Activated naive CD8-positive, alpha-beta T cell treated with anti-CD3 and anti-CD28 coated beads, Interleukin-2, amount 10 ng/mL, durations not matched to agents 7 days and 5 days (primary cell): Measurements from ENCODE around the gene MEAF6. TPM values are rescaled to one million over a fixed set of nuclear protein-coding genes. Genes with fewer than 3 reads are reported as not detected.

Experiments
- ATAC-seq: fragments of 150-1000 bp; cut with Tn5 transposase; one replicate; pipeline ENCODE4 v1.10.0; 2021; ENCODE audit warnings: low read depth, moderate library complexity
- POLR2A ChIA-PET: fragments of 350-600 bp; sonication (Branson Sonifier 250); formaldehyde crosslinking; loops from one replicate; lab custom pipeline; 2021; ENCODE audit warnings: antibody characterized with exemption; lab: Charles Lee
- DNase-seq: peaks from one replicate; pipeline ENCODE4 v3.0.0; 2021
- H3K27ac Mint-ChIP-seq: one replicate; pipeline ENCODE4 v1.8.0; 2022; ENCODE audit warnings: mild to moderate bottlenecking, mixed read lengths
- H3K27me3 Mint-ChIP-seq: one replicate; pipeline ENCODE4 v1.8.0; 2022; ENCODE audit warnings: mild to moderate bottlenecking, moderate library complexity, mixed read lengths
- H3K36me3 Mint-ChIP-seq: one replicate; pipeline ENCODE4 v1.8.0; 2021; ENCODE audit warnings: mild to moderate bottlenecking, mixed read lengths
- H3K4me1 Mint-ChIP-seq: one replicate; pipeline ENCODE4 v1.8.0; 2021; ENCODE audit warnings: mixed read lengths
- H3K4me3 Mint-ChIP-seq: one replicate; pipeline ENCODE4 v1.8.0; 2022; ENCODE audit warnings: mild to moderate bottlenecking, moderate library complexity, mixed read lengths
- H3K9me3 Mint-ChIP-seq: one replicate; pipeline ENCODE4 v1.8.0; 2021; ENCODE audit warnings: mixed read lengths
- total RNA-seq, 2 experiments: library from RNA; stranded (reverse); gene quantifications; one replicate each; pipeline ENCODE4 v1.2.3, GENCODE V29; 2021

Gene MEAF6
- total RNA-seq, 2 experiments from 2014 or later = 73.8 to 80.6 TPM

DNA sequence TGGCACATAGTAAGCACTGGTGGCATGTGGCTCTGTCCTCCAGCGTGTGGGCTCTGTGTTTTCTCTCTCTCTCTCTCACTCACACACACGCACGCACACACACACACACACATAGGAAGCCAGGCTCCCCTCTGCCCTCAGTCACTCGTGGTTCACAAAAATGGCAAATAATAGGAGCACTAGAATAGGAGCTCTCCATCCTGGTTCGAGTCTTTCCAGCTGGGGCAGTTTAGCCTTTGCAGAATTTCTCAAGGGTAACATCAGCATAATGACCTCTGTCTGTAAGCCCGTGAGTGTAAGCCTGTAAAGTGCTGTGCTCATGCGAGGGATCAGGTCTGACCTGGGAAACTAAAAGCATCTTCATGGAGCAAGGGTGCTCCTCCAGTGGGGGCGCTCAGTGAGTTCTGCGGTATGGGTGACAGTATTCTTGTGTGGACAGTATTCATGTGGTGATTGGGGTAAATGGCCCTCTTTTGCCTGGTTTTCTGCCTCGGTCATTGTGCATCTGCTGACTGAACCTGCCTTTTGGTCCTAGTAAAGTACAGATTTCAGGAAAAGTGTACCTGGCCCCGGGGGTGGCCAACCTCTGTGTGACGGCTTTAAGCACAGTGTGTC is 41.0 kb downstream of the MEAF6 start:
- no peaks in the 10 kb centered on the region for H3K27me3 Mint-ChIP-seq
- DNase-seq (no peak), ATAC-seq (peak; percentile 5)
- peak overlapping the region; percentile 99 for H3K4me3 Mint-ChIP-seq
- H3K27ac Mint-ChIP-seq = peak overlapping the region; percentile 85
- H3K9me3 Mint-ChIP-seq = no peaks in the 10 kb centered on the region
- peaks cover 25% of the 10 kb centered on the region for H3K36me3 Mint-ChIP-seq
- POLR2A ChIA-PET = interaction anchor here (0.7 to 7.1 kb wide), 8 partner anchors 8 to 1517 kb away, joined by 3 to 71 read pairs (median 4); partner anchors contain the start of genes AKIRIN1 and MEAF6
- peaks cover 44% of the 10 kb centered on the region for H3K4me1 Mint-ChIP-seq

DNA sequence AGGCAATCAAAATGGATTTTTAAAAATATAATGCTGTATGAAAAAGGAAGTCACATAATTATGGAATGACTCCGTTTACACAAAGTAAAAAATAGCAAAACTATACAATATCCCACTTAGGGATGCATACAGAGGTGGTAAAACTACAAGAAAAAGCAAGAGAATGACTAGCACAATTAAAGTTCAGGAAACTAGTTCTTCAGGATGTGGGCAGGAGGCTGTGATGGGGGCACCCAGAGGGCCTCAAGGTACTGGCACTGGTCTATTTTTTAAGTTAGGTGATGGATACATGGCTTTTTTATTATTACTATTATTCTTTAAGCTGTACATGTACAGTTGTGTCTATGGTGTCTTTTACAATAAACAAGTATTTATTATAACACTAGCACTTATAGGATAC is 41.6 kb downstream of the MEAF6 start:
- H3K27me3 Mint-ChIP-seq = no peaks in the 10 kb centered on the region
- DNase-seq = no peak
- H3K9me3 Mint-ChIP-seq = no peaks in the 10 kb centered on the region
- H3K36me3 Mint-ChIP-seq = peaks cover 21% of the 10 kb centered on the region
- H3K27ac Mint-ChIP-seq = peak overlapping the region; percentile 85
- peaks cover 40% of the 10 kb centered on the region for H3K4me1 Mint-ChIP-seq
- H3K4me3 Mint-ChIP-seq = peak overlapping the region; percentile 99
- POLR2A ChIA-PET = interaction anchor here (1.1 to 7.1 kb wide), 3 partner anchors 13 to 219 kb away, joined by 3 to 71 read pairs (median 4); partner anchors contain the start of gene CDCA8
- ATAC-seq = no peak

DNA sequence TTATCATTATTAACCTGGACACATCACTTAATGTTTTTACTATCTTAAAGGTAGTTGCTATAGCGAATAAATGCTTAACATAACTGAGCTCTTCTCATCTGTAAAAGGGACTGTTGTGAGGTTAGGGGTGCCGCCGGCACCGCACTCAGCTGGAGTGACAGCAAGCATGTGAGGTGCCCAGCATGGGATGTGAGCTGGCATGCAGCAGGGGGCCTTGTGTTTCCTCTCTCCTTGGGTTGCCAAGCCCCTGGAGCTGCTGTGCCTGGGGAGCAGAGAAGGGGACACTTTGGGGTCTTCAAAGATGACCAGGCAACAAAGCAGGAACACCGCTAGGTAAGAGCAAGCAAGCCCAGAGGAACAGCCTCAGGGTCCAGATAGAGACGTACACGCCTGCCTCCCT is 42.3 kb downstream of the MEAF6 start:
- H3K4me3 Mint-ChIP-seq = peak overlapping the region; percentile 99
- no peaks in the 10 kb centered on the region for H3K9me3 Mint-ChIP-seq
- H3K4me1 Mint-ChIP-seq = peaks cover 36% of the 10 kb centered on the region
- DNase-seq (no peak), ATAC-seq (no peak)
- H3K36me3 Mint-ChIP-seq = peaks cover 15% of the 10 kb centered on the region
- H3K27ac Mint-ChIP-seq = peak overlapping the region; percentile 85
- no peaks in the 10 kb centered on the region for H3K27me3 Mint-ChIP-seq
- POLR2A ChIA-PET = interaction anchor here (1.1 to 7.1 kb wide), 4 partner anchors 13 to 220 kb away, joined by 3 to 71 read pairs (median 6); partner anchors contain the start of genes CDCA8 and MEAF6

DNA sequence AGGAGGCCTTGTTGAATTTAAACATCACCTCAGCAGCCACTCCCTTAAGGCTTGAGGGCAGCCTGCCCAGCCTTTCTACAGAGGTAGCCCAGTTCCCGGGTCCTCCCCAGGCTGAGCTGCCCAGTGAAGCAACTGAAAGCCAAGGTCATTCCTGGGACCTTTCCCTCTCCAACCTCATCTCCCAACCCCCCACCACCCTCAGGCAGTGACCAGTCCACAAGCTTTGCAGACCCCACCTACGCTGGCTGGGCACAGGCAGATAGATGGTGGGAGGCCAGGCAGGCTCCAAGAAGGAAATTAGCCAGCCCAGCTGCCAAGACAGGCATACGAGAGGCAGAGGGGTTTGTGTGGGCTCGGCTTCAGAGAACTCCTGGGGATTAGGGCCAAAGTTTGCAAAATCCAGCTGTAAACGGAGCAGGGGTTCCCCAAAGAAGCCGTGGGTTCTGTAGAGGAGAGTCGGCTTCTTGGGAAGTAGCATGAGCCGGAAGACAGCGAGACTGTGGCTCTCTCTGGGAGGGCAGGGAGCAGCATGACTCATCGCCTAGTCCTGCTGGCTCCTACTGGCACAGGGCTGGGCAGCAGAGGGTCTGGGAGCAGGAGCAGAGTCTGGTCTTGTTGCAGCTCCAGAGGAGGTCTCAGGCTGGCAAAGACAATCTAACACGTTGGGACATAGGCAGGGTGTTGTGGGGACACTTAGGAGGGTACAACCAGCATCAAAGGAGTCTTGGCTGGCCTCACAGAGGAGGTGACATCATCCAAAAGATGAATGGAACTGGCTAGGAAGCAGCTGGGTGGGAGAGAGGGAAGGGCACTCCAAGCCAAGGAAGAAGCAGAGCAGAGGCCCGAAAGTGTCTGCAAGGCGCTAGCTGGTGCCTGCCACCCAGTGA is 43.0 kb downstream of the MEAF6 start:
- DNase-seq = no peak

DNA sequence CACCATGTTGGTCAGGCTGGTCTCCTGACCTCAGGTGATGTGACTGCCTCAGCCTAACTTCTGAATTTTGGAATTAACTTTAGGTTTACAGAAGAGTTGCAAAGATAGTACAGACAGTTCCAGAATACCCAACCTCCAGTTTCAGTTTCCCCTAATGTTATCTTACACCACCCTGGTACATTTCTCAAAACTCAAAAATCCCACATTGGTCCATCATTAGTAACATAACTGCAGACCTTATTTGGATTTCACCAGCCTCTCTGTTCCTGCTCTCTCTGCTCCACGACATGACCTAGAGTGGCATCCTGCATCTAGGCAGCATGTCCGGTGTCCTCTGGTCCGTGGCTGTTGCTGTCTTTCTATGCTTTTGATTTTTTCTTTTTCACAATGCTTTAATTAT is 45.2 kb downstream of the MEAF6 start:
- Mint-ChIP-seq H3K27me3 (no peaks in the 10 kb centered on the region), H3K9me3 (no peaks in the 10 kb centered on the region), H3K36me3 (no peaks in the 10 kb centered on the region), H3K4me1 (peaks cover 31% of the 10 kb centered on the region), H3K27ac (no peak overlapping the region), H3K4me3 (peak overlapping the region; percentile 3)
- ATAC-seq (no peak), DNase-seq (no peak)
- POLR2A ChIA-PET = interaction anchor here (2.9 kb wide), 1 partner anchor 17 kb away, joined by 13 read pairs; no protein-coding TSS in a partner anchor

More for the DNA sequence above, 43.0 kb downstream of the MEAF6 start:
- POLR2A ChIA-PET = interaction anchor here (1.0 to 7.1 kb wide), 4 partner anchors 14 to 221 kb away, joined by 3 to 71 read pairs (median 6); partner anchors contain the start of genes CDCA8 and MEAF6
- no peak for ATAC-seq
- H3K27me3 Mint-ChIP-seq = no peaks in the 10 kb centered on the region
- peak overlapping the region; percentile 99 for H3K4me3 Mint-ChIP-seq
- peaks cover 12% of the 10 kb centered on the region for H3K36me3 Mint-ChIP-seq
- H3K27ac Mint-ChIP-seq = peak overlapping the region; percentile 85
- H3K9me3 Mint-ChIP-seq = no peaks in the 10 kb centered on the region
- H3K4me1 Mint-ChIP-seq = peaks cover 32% of the 10 kb centered on the region

DNA sequence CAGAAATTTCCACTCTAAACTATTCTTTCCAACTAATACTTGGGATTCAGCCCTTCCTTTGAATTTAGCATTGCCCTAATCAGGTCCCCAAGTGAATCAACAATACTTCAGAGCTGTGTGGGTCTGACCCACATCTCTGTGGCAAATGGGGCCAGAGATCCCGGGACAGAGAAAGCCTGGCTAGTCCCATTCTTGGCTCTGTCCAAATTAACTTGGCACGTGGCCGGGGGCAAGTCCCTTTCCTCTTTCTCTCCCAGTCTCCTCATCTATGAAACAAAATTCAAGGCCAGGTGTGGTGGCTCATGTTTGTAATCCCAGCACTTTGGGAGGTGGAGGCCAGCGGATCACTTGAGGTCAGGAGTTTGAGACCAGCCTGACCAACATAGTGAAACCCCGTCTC is 46.5 kb downstream of the MEAF6 start:
- DNase-seq = no peak
- Mint-ChIP-seq H3K27ac (no peak overlapping the region), H3K27me3 (no peaks in the 10 kb centered on the region), H3K4me3 (no peak overlapping the region), H3K36me3 (no peaks in the 10 kb centered on the region), H3K9me3 (no peaks in the 10 kb centered on the region), H3K4me1 (peaks cover 23% of the 10 kb centered on the region)
- POLR2A ChIA-PET = interaction anchor here (2.9 kb wide), 1 partner anchor 19 kb away, joined by 13 read pairs; no protein-coding TSS in a partner anchor
- ATAC-seq = no peak

DNA sequence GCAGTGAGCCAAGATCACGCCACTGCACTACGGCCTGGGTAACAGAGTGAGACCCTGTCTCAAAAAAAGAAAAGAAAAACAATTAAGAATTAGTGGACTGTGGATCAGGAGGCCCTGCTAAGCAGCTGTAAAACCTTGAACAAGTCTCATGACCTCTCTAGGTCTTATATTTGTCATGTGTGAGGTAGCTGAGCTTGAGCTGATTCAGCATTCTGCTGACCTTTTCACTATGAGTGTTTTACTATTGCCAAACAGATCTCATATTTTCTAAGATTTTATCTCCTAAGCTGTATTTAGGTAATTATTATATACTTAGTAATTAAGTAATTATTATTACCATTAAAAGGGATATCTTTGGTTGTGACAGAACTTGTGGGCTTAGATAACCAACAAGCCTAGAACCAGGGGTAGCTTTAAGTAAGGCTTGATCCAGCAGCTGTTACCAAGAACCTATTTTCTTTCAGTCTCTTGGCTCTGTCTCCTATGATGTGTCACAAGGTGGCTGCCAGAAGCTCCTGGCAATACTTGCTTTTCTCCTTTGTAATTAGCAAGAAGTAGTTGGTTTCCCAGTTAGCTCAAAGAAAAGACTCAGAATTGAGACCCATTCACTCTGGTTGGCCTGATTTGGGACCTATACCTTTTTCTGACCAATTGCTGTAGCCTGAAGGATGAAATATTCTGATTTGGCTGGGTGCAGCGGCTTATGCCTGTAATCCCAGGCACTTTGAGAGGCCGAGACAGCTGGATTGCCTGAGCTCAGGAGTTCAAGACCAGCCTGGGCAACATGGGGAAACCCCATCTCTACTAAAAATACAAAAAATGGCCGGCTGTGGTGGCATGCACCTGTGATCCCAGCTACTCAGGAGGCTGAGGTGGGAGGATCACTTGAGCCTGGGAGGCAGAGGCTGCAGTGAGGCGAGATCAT is 48.7 kb downstream of the MEAF6 start:
- Mint-ChIP-seq H3K36me3 (no peaks in the 10 kb centered on the region), H3K9me3 (no peaks in the 10 kb centered on the region), H3K27me3 (no peaks in the 10 kb centered on the region), H3K4me3 (no peak overlapping the region), H3K27ac (no peak overlapping the region), H3K4me1 (peaks cover 6% of the 10 kb centered on the region)
- ATAC-seq = no peak
- DNase-seq = no peak
- POLR2A ChIA-PET = interaction anchor here (0.6 to 1.6 kb wide), 3 partner anchors 8 to 12 kb away, joined by 3 to 6 read pairs (median 4); partner anchors contain the start of gene ZC3H12A

DNA sequence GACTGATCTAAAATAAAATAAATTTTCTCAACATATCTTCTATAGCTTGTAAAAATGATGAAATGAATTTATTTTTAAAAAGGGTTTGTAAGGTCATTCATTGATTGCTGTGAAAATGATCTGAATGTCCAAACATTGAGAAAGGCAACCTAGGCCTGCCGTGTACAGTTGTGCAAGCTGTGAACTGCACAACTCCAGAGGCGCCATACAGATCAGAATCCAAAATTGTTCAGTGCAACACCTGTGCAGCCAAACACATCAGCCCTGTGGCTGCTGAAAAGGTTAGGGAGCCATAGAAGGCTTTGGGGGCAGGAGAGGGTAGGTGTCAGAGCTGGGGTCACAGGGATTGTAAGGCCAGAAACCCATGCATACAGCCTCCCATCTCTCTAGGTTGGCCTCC is 50.1 kb downstream of the MEAF6 start:
- POLR2A ChIA-PET = no interaction called here
- H3K36me3 Mint-ChIP-seq = no peaks in the 10 kb centered on the region
- no peaks in the 10 kb centered on the region for H3K9me3 Mint-ChIP-seq
- H3K4me1 Mint-ChIP-seq = peaks cover 4% of the 10 kb centered on the region
- DNase-seq (no peak), ATAC-seq (no peak)
- H3K27ac Mint-ChIP-seq = no peak overlapping the region
- no peak overlapping the region for H3K4me3 Mint-ChIP-seq
- no peaks in the 10 kb centered on the region for H3K27me3 Mint-ChIP-seq

DNA sequence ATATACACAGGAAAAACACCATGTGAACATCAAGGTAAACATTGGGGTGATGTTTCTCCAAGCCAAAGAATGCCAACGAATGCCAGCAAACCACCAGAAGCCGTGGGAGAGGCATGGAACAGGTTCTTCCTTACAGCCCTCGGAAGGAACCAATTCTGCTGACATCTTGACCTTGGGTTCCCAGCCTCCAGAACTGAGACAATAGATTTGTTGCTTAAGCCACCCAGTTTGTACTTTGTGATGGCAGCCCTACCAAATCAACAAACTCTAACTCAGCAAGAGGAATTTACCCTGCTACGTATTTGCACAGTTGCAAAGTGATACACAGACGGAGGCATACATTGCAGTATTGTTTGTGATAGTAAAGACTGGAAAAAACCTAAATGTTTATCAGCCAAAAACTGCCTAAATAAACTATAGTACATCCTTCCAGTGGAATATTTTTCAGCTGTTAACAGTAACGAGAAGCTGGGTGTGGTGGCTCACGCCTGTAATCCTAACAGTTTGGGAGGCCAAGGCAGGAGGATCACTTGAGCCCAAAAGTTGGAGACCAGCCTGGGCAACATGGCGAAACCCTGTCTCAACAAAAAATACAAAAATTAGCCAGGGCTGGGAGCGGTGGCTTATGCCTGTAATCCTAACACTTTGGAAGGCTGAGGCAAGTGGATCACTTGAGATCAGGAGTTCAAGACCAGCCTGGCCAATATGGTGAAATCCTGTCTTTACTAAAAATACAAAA is 52.7 kb downstream of the MEAF6 start:
- peaks cover 2% of the 10 kb centered on the region for H3K4me1 Mint-ChIP-seq
- no peak overlapping the region for H3K4me3 Mint-ChIP-seq
- ATAC-seq = no peak
- H3K9me3 Mint-ChIP-seq = no peaks in the 10 kb centered on the region
- no peaks in the 10 kb centered on the region for H3K36me3 Mint-ChIP-seq
- DNase-seq = no peak
- H3K27me3 Mint-ChIP-seq = no peaks in the 10 kb centered on the region
- no peak overlapping the region for H3K27ac Mint-ChIP-seq
- POLR2A ChIA-PET = interaction anchor here (0.7 kb wide), 1 partner anchor 13 kb away, joined by 3 read pairs; no protein-coding TSS in a partner anchor

DNA sequence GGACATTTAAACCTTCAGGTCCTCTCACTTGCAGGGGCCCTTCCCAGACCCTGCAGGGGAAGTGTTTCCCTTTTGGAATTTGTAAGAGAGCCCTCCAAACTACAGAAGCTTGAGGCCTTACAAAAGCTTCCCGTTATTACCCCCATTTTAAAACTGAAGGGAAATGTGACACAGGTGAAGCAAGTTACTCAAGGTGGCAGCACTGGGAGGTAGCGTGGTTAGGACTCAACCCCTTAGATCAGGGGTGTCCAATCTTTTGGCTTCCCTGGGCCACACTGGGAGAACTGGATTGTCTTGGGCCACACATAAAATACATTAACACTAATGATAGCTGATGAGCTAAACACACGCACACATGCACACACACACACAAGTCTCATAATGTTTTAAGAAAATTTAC is 56.0 kb downstream of the MEAF6 start:
- POLR2A ChIA-PET = interaction anchor here (1.0 to 4.0 kb wide), 4 partner anchors 14 to 29 kb away, joined by 3 to 17 read pairs (median 4); partner anchors contain the start of gene ZC3H12A
- Mint-ChIP-seq H3K27me3 (no peaks in the 10 kb centered on the region), H3K27ac (no peak overlapping the region), H3K36me3 (no peaks in the 10 kb centered on the region), H3K9me3 (no peaks in the 10 kb centered on the region), H3K4me1 (peaks cover 9% of the 10 kb centered on the region), H3K4me3 (no peak overlapping the region)
- DNase-seq (no peak), ATAC-seq (no peak)

DNA sequence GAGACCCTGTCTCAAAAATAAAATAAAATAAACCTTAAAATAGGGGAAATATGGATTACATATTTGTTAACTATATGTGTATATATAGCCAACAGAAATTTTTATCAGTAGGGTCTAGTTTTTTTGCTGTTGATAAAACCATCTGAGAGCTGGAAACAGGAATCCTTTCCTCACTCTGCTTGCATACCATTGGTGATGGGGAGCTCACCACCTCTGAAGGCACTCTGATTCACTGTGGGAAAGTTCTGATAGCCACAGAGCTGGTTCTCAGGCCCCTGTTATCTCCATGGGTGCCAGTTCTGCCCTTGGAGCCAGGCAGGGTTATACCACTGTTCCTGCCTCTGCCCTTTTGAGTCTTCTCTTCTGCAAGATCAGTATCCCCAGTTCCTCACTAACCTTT is 58.0 kb downstream of the MEAF6 start:
- Mint-ChIP-seq H3K27ac (no peak overlapping the region), H3K27me3 (no peaks in the 10 kb centered on the region), H3K4me1 (peaks cover 9% of the 10 kb centered on the region), H3K36me3 (no peaks in the 10 kb centered on the region), H3K9me3 (no peaks in the 10 kb centered on the region), H3K4me3 (no peak overlapping the region)
- no peak for DNase-seq
- ATAC-seq = no peak
- POLR2A ChIA-PET = interaction anchor here (4.0 kb wide), 2 partner anchors 21 to 30 kb away, joined by 17 to 27 read pairs; no protein-coding TSS in a partner anchor

DNA sequence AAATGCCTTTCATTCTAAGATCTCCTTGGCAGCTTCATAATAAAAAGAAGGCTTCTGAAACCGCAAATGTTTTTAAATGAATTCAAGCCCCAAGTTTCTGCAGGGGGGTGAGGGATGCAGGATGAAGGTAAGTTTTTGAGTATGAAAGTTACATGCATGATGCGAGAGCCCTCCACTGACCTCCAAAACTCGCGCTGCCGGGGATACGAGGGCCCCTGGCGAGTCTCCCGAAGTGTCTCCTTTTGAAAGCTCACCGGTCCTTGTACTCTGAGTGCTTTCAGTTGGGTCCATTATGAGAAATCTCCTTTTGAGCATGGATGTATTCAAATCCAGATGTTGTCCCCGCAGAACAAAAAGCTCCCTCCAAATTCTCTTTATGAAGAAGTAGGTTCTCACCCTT is 59.0 kb downstream of the MEAF6 start:
- H3K9me3 Mint-ChIP-seq = no peaks in the 10 kb centered on the region
- DNase-seq (no peak), ATAC-seq (no peak)
- peaks cover 9% of the 10 kb centered on the region for H3K4me1 Mint-ChIP-seq
- H3K27ac Mint-ChIP-seq = no peak overlapping the region
- POLR2A ChIA-PET = interaction anchor here (2.0 to 4.0 kb wide), 2 partner anchors 20 to 31 kb away, joined by 10 to 27 read pairs; no protein-coding TSS in a partner anchor
- H3K27me3 Mint-ChIP-seq = no peaks in the 10 kb centered on the region
- H3K36me3 Mint-ChIP-seq = no peaks in the 10 kb centered on the region
- no peak overlapping the region for H3K4me3 Mint-ChIP-seq
